Tibial artery (tissue), 4 donors: Measurements from ENCODE around the gene DPH7.
"Not testable (repeated sequence)": the region's sequence is repeated elsewhere in the genome, so short reads cannot be mapped to it uniquely, and the experiment has no call there.

Source experiments
- DNase-seq, 2 donors: peaks; one replicate each; pipeline ENCODE4 v3.0.0-alpha.2; 2019
- H3K27ac ChIP-seq, 2 donors: fragments of 200-600 bp; sonication (generic) in 1 of 2; 1 replicate in 1 of 2; 2 replicates in 1 of 2; pipeline ENCODE4 v1.5.1; 2018 to 2019; ENCODE audit warnings: mild to moderate bottlenecking in 1 of 2
- H3K27me3 ChIP-seq, 2 donors: fragments of 200-600 bp; sonication (generic) in 1 of 2; one replicate each; pipeline versions ENCODE4 v1.5.1 to v1.6.0; 2016 to 2019
- H3K36me3 ChIP-seq, 3 donors: fragments of 200-600 bp; sonication (generic) in 2 of 3; one replicate each; pipeline ENCODE4 v1.5.1; 2016 to 2019; ENCODE audit warnings: mild to moderate bottlenecking in 2 of 3
- H3K4me1 ChIP-seq, 4 donors: fragments of 200-600 bp; sonication (generic) in 2 of 4; 1 replicate in 3 of 4; 2 replicates in 1 of 4; pipeline ENCODE4 v1.5.1; 2016 to 2019
- H3K4me3 ChIP-seq, 2 donors: fragments of 200-600 bp; sonication (generic) in 1 of 2; 1 replicate in 1 of 2; 2 replicates in 1 of 2; pipeline ENCODE4 v1.5.1; 2018 to 2019; ENCODE audit warnings: mild to moderate bottlenecking in 2 of 2
- H3K9me3 ChIP-seq, 3 donors: fragments of 200-600 bp; sonication (generic) in 1 of 3; one replicate each; pipeline ENCODE4 v1.5.1; 2016 to 2019
- CTCF ChIP-seq, 2 experiments: fragments of 200-600 bp in 1 of 2; fragments of 450-650 bp in 1 of 2; IDR thresholded peaks; one replicate each; pipeline ENCODE4 v1.5.1; 2017 to 2019; ENCODE audit warnings: antibody characterized with exemption in 2 of 2, mild to moderate bottlenecking in 1 of 2, moderate library complexity in 1 of 2
- intact Hi-C: fragments of 100-400 bp; cut with DNase I; formaldehyde crosslinking; loops from one replicate; pipeline ENCODE4 v1.15.0; 2023; ENCODE audit warnings: low total_unique reads

Gene DPH7

DNA sequence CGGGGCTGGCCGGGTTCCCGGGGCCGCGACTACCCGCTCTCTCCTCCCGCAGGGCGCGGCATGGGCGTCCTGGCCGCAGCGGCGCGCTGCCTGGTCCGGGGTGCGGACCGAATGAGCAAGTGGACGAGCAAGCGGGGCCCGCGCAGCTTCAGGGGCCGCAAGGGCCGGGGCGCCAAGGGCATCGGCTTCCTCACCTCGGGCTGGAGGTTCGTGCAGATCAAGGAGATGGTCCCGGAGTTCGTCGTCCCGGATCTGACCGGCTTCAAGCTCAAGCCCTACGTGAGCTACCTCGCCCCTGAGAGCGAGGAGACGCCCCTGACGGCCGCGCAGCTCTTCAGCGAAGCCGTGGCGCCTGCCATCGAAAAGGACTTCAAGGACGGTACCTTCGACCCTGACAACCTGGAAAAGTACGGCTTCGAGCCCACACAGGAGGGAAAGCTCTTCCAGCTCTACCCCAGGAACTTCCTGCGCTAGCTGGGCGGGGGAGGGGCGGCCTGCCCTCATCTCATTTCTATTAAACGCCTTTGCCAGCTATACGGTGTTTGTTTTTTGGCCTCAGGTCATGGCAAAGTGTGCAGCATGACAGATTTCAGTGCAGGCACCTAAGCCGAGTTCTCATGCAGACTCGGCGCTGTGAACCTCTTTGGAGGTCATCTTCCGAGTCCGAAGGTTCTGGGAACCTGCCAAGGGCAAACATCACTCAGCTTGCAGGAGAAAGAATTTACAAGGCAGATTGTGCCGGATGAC is 26.5 kb downstream of the DPH7 start:
- Histone ChIP-seq H3K4me3 (peak overlapping the region; percentile 85 to 92), H3K4me1 (peaks cover 0 to 32% (median 23%) of the 10 kb centered on the region in 4 donors), H3K36me3 (peaks cover 13 to 34% (median 29%) of the 10 kb centered on the region in 3 donors), H3K27me3 (no peaks in the 10 kb centered on the region), H3K9me3 (no peaks in the 10 kb centered on the region), H3K27ac (peak overlapping the region; percentile 86 to 98)
- TF ChIP-seq CTCF (IDR thresholded peaks at IDR 0.05) = no peak
- intact Hi-C loops = no loop called here
- no peak for DNase-seq

DNA sequence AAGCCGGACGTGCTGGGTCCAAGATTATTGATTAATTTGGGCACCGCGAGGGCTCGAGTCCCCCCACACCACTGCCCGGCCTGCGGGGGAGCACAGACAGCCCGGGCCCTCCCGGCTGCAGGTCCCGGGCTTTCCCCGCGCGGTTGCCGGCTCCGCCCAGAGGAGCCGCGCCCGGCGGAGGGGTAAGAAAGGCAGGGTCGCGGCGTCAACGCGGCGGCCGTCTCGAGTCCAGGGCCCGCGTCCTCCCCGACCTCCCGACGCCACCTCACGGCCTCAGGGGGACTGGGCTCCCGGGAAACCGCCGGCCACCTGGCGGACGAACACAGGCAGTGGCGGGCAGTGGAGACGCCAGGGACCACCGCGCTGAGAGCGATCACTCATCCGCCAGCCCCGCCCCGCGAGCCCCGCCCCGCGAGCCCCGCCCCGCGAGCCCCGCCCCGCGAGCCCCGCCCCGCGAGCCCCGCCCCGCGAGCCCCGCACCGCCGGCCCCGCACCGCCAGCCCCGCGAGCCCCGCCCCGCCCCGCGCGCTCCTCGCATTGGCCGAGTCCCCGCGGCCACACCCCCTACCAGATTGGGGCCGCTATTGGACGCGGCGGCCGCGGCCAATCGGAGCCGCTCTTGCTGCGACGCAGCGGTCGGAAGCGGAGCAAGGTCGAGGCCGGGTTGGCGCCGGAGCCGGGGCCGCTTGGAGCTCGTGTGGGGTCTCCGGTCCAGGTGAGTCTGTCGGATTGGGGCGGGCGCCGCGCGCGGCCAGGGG is 27.3 kb downstream of the DPH7 start, which contains the start of gene MRPL41:
Gene MRPL41 (plus strand): TSS at position 616 of the 758 bp plus-strand sequence. CDS start 203 bp downstream, outside the sequence.
- intact Hi-C loops = no loop called here
- peak within 1 kb of the TSS; percentile 85 to 92 for H3K4me3 ChIP-seq
- H3K9me3 ChIP-seq = no peaks in the 10 kb centered on the region
- peak; percentile 82 to 94 for DNase-seq
- no peaks in the 10 kb centered on the region for H3K27me3 ChIP-seq
- peaks cover 0 to 32% (median 23%) of the 10 kb centered on the region in 4 donors for H3K4me1 ChIP-seq
- H3K36me3 ChIP-seq = peaks cover 13 to 32% (median 31%) of the 10 kb centered on the region in 3 donors
- H3K27ac ChIP-seq = peak within 1 kb of the TSS; percentile 86 to 98
- TF ChIP-seq CTCF (IDR thresholded peaks at IDR 0.05) = peak; percentile 37 to 56

GRCh38 chr9:137550958-137551263 is 27.8 kb downstream of the DPH7 start:
- H3K9me3 ChIP-seq, DNase-seq, intact Hi-C loops, H3K27me3 ChIP-seq: not testable (repeated sequence)
- peaks cover 0 to 32% (median 23%) of the 10 kb centered on the region in 4 donors for H3K4me1 ChIP-seq
- peaks cover 11 to 32% (median 27%) of the 10 kb centered on the region in 3 donors for H3K36me3 ChIP-seq
- H3K4me3 ChIP-seq = peak overlapping the region; percentile 85 to 92
- peak overlapping the region; percentile 86 to 98 for H3K27ac ChIP-seq

- Histone ChIP-seq H3K27me3 (no peaks in the 10 kb centered on the region), H3K4me1 (peaks cover 0 to 32% (median 23%) of the 10 kb centered on the region in 4 donors), H3K9me3 (no peaks in the 10 kb centered on the region), H3K27ac (peak within 1 kb of the TSS; percentile 86 to 98), H3K36me3 (peaks cover 5 to 28% (median 20%) of the 10 kb centered on the region in 3 donors), H3K4me3 (peak within 1 kb of the TSS; percentile 85 to 92)
- no peak for TF ChIP-seq CTCF (IDR thresholded peaks at IDR 0.05)
- intact Hi-C loops = no loop called here
- peak; percentile 95 to 96 for DNase-seq
Observed at GRCh38 chr9:137550231-137550621, 28.5 kb downstream of the DPH7 start, which contains the start of gene PNPLA7. Gene PNPLA7, minus strand, starts transcription at chr9:137550402. Its CDS starts 205 bp downstream, at chr9:137550197.

- TF ChIP-seq CTCF (IDR thresholded peaks at IDR 0.05) = no peak
- Histone ChIP-seq H3K36me3 (peaks cover 4 to 22% (median 12%) of the 10 kb centered on the region in 3 donors), H3K4me3 (no peak overlapping the region), H3K27ac (peak overlapping the region in 1 of 2 donors; percentile 79), H3K27me3 (no peaks in the 10 kb centered on the region), H3K4me1 (peaks cover 0 to 35% (median 23%) of the 10 kb centered on the region in 4 donors), H3K9me3 (no peaks in the 10 kb centered on the region)
- intact Hi-C loops = no loop called here
- DNase-seq = peak in 1 of 2 donors; percentile 70
Observed at GRCh38 chr9:137547687-137548543, 30.8 kb downstream of the DPH7 start.
